Measurements from ENCODE around the gene ZCCHC3.

Gene ZCCHC3

DNA sequence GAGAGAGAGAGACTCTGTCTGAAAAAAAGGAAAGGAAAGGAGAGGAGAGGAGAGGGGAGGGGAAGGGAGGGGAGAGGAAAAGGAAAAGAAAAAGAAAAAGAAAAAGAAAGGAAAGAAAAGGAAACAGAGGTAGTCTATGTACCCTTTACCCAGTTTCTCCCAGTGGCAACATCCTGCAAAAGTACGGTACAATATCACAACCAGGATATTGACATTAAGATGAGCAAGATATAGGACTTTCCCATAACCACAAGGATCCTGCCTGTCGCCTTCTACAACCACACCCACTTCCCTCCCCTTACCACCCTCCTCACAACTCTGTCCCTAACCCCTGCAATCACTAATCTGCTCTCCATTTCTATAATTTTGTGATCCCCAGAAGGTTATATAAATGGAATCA is 10.9 kb upstream of the ZCCHC3 start:
- no peak for DNase-seq (ENCODE audit: low spot score)
- no peak for TF ChIP-seq CTCF (IDR thresholded peaks at IDR 0.05; ENCODE audit: extremely low read depth, missing control alignments)

DNA sequence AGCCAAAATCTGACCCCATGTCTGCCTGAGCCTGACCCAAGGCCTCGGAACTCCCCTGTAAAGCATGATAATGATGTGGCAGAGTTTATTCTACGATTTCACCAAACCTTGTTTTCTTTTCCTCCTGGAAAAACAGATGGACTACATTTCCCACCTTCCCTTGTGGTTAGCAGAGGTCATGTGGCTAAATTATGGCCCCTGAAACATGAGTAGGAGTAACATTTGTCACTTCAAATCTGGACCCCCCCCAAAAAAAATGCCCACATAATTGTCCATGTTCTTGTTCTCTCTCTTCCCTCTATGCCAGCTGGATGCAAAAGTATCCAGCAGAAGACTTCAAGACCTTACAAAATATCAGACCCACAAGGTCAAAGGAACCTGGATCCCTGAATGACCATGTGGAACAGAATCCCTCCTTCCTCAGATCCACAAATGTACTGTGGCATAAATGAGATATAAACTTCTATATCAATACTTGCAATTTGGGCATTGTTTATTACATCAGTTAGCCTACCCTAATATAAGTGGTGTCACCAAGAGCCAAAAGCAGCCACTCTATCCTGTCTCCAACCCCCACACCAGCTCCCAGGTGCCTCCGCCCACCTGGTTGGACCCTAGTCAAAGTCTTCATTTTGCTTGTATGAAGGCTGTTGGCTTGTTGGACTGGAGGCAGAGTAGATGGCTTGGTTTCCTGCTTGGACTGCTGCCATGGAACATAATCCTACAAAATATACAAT is 8.2 kb upstream of the ZCCHC3 start:
- no peak for DNase-seq (ENCODE audit: low spot score)
- no peak for TF ChIP-seq CTCF (IDR thresholded peaks at IDR 0.05; ENCODE audit: extremely low read depth, missing control alignments)

- DNase-seq (ENCODE audit: low spot score) = no peak
- no peak for TF ChIP-seq CTCF (IDR thresholded peaks at IDR 0.05; ENCODE audit: extremely low read depth, missing control alignments)
Observed at GRCh38 chr20:289693-290083, 7.7 kb upstream of the ZCCHC3 start.

DNA sequence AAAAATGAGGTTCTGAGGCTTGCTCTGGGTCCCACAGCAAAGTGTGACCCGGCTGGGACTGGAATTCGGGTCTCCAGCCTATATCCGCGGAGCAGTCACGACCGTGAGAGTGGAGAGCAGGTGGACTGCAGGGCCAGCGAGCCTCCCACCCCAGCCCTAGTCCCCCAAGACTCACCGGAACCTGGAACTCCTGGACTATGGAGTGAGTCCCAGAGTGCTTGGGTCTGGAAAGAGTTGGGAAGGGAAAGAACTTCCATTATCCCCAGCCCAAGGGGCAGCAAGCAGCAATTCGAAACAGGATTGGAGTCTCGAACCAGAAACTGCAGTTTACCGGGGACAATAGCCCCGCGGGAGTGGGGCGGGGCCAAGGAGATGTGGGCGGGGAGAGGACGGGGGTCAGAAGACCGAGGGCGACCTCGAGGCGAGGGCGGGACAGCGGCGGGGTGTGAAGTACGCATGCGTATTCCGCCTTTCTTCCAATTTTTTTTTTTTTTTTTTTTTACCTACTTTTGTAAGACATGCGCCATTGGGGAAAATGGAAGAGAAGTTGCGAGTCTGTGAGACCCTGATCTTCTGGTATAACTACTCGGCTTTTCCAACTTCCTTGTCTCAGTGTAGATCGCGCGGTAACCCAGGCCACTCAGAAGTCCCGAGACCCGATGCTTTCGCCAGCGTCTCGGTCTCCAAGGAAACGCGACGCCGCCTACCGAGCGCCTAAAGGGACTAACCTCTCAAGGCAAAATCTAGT is 7.1 kb upstream of the ZCCHC3 start, which contains the start of gene C20orf96:
Gene C20orf96 (minus strand): TSS at position 667 of the 748 bp plus-strand sequence. CDS start 140 bp downstream, at position 527.
- peak; percentile 98 for DNase-seq (ENCODE audit: low spot score)
- TF ChIP-seq CTCF (IDR thresholded peaks at IDR 0.05; ENCODE audit: extremely low read depth, missing control alignments) = no peak

GRCh38 chr20:294602-295001 is 2.8 kb upstream of the ZCCHC3 start:
- no peak for TF ChIP-seq CTCF (IDR thresholded peaks at IDR 0.05; ENCODE audit: extremely low read depth, missing control alignments)
- DNase-seq (ENCODE audit: low spot score) = no peak

GRCh38 chr20:295804-296203 is 1.6 kb upstream of the ZCCHC3 start:
- no peak for DNase-seq (ENCODE audit: low spot score)
- TF ChIP-seq CTCF (IDR thresholded peaks at IDR 0.05; ENCODE audit: extremely low read depth, missing control alignments) = no peak

Measured in GM20000 (cell line).